ENCODE results near the gene EBPL. TPM values are rescaled to one million over a fixed set of nuclear protein-coding genes. Genes with fewer than 3 reads are reported as not detected.
A peak's percentile ranks its signal among the peaks of the same experiment; 100 is the strongest.

The EBPL gene
- total RNA-seq, 4 donors from 2014 or later, result 3.8 to 11.0 (median 8.8) TPM

GRCh38 chr13:49655906-49656305, 35.4 kb downstream of the EBPL start:
- Histone ChIP-seq H3K9me3 (no peaks in the 10 kb centered on the region), H3K27me3 (no peaks in the 10 kb centered on the region), H3K27ac (peak overlapping the region; percentile 95 to 98 (median 96)), H3K36me3 (peaks cover 0 to under 1% of the 10 kb centered on the region in 2 donors), H3K4me1 (peaks cover 59 to 65% of the 10 kb centered on the region in 2 donors), H3K4me3 (no peak overlapping the region)
- TF ChIP-seq CTCF (IDR thresholded peaks at IDR 0.05 in 4 of 5, conservative IDR thresholded peaks at IDR 0.05 in 1 of 5) (no peak), POLR2A (IDR thresholded peaks at IDR 0.05) (no peak)
- in situ Hi-C loops (cut with MboI; ENCODE audit: low sequenced_read_pairs in 4 of 4) (loop anchor here in 2 of 4 donors (10.0 kb wide), 1 partner anchor 189 kb away; no protein-coding TSS in a partner anchor), intact Hi-C loops (cut with DNase I; ENCODE audit: low total_unique reads) (no loop called here)
- ATAC-seq (peak in 1 of 2 donors; percentile 5), DNase-seq (no peak)

- no peak overlapping the region for H3K4me3 ChIP-seq
- no peaks in the 10 kb centered on the region for H3K27me3 ChIP-seq
- ATAC-seq, result no peak
- in situ Hi-C loops (cut with MboI; ENCODE audit: low sequenced_read_pairs in 4 of 4) (loop anchor here in 3 of 4 donors (5.0 to 10.0 kb wide), 2 partner anchors 191 to 193 kb away; no protein-coding TSS in a partner anchor), intact Hi-C loops (cut with DNase I; ENCODE audit: low total_unique reads) (loop anchor here (5.0 kb wide), 3 partner anchors 283 to 873 kb away; partner anchors contain the start of genes SPRYD7 and TRIM13)
- TF ChIP-seq POLR2A (IDR thresholded peaks at IDR 0.05) (no peak), CTCF (IDR thresholded peaks at IDR 0.05 in 4 of 5, conservative IDR thresholded peaks at IDR 0.05 in 1 of 5) (no peak)
- H3K36me3 ChIP-seq, result no peaks in the 10 kb centered on the region
- no peak for DNase-seq
- peak overlapping the region; percentile 95 to 98 (median 96) for H3K27ac ChIP-seq
- H3K9me3 ChIP-seq, result no peaks in the 10 kb centered on the region
- H3K4me1 ChIP-seq, result peaks cover 78 to 82% of the 10 kb centered on the region in 2 donors
These were observed 37.3 kb downstream of the EBPL start for GRCh38 chr13:49654011-49654410.

- DNase-seq (no peak), ATAC-seq (no peak)
- intact Hi-C loops (cut with DNase I; ENCODE audit: low total_unique reads), result loop anchor here (2.0 to 5.0 kb wide), 5 partner anchors 37 to 874 kb away; partner anchors contain the start of genes EBPL, SPRYD7 and TRIM13
- Histone ChIP-seq H3K27ac (peak overlapping the region; percentile 95 to 98 (median 96)), H3K4me1 (peaks cover 80 to 87% of the 10 kb centered on the region in 2 donors), H3K9me3 (no peaks in the 10 kb centered on the region), H3K4me3 (no peak overlapping the region), H3K36me3 (no peaks in the 10 kb centered on the region), H3K27me3 (no peaks in the 10 kb centered on the region)
- TF ChIP-seq CTCF (IDR thresholded peaks at IDR 0.05 in 4 of 5, conservative IDR thresholded peaks at IDR 0.05 in 1 of 5) (no peak), POLR2A (IDR thresholded peaks at IDR 0.05) (no peak)
- in situ Hi-C loops (cut with MboI; ENCODE audit: low sequenced_read_pairs in 4 of 4), result loop anchor here in 3 of 4 donors (5.0 to 10.0 kb wide), 2 partner anchors 191 to 194 kb away; no protein-coding TSS in a partner anchor
These were observed 37.8 kb downstream of the EBPL start for GRCh38 chr13:49653478-49653877.

- in situ Hi-C loops (cut with MboI; ENCODE audit: low sequenced_read_pairs in 4 of 4), result loop anchor here in 3 of 4 donors (5.0 to 10.0 kb wide), 2 partner anchors 192 to 195 kb away; no protein-coding TSS in a partner anchor
These were observed 38.7 kb downstream of the EBPL start for GRCh38 chr13:49652355-49653305.

More at GRCh38 chr13:49652355-49653305, 38.7 kb downstream of the EBPL start:
- TF ChIP-seq POLR2A (IDR thresholded peaks at IDR 0.05), result no peak
- peak; percentile 61 to 78 (median 71) for TF ChIP-seq CTCF (IDR thresholded peaks at IDR 0.05 in 4 of 5, conservative IDR thresholded peaks at IDR 0.05 in 1 of 5)
- DNase-seq (peak; percentile 87 to 95), ATAC-seq (peak; percentile 59 to 71)
- Histone ChIP-seq H3K27me3 (no peaks in the 10 kb centered on the region), H3K4me3 (peak overlapping the region in 3 of 4 donors; percentile 25 to 38 (median 30)), H3K9me3 (no peaks in the 10 kb centered on the region), H3K4me1 (peaks cover 80 to 81% of the 10 kb centered on the region in 2 donors), H3K36me3 (no peaks in the 10 kb centered on the region), H3K27ac (peak overlapping the region; percentile 95 to 98 (median 96))
- intact Hi-C loops (cut with DNase I; ENCODE audit: low total_unique reads), result loop anchor here (1.0 to 5.0 kb wide), 6 partner anchors 38 to 875 kb away; partner anchors contain the start of genes EBPL, KPNA3, SPRYD7 and TRIM13
